Activated CD4-positive, CD25-positive, alpha-beta regulatory T cell treated with anti-CD3 and anti-CD28 coated beads, Interleukin-2, amount 50 U/mL, for 72 hours (primary cell): Measurements from ENCODE around the gene CYP4F11.
"Not testable (repeated sequence)": the region's sequence is repeated elsewhere in the genome, so short reads cannot be mapped to it uniquely, and the experiment has no call there.

Source experiments
- DNase-seq: peaks from one replicate; pipeline ENCODE4 v3.0.0; 2021

The CYP4F11 gene

DNA sequence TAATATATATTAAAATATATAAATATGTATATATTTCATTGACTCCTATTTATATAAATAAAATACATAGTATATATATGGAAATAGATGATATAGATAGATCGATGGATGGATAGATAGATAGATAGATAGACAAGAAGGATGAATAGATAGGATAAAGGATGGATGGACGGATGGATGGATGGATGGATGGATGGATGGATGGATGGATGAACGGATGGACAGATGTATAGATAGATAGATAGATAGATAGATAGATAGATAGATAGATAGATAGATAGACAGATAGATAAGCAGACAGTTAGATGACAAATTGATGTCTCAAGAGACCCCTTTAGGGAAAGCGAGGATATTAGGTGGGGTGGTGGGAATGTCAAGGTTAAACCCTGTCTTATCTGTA is 15.1 kb downstream of the CYP4F11 start:
- no peak for DNase-seq

DNA sequence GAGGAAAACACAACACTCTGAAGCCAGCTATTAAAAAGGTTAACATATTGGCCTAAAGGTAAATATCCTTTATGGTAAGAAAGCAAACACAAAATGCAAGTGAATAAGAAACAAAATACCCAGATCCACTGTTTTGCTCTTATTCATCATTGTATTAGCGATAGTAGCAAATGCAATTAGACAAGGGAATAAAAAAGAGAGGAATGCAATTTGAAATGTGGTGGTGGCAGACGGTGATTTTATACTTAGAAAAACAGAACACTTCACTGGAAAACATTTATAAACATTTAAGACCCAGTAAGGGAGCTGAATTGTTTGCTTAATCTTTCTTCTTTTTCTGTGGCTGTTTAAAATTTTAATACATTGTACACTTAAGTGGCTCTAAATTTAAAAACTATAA is 19.2 kb downstream of the CYP4F11 start:
- no peak for DNase-seq

DNA sequence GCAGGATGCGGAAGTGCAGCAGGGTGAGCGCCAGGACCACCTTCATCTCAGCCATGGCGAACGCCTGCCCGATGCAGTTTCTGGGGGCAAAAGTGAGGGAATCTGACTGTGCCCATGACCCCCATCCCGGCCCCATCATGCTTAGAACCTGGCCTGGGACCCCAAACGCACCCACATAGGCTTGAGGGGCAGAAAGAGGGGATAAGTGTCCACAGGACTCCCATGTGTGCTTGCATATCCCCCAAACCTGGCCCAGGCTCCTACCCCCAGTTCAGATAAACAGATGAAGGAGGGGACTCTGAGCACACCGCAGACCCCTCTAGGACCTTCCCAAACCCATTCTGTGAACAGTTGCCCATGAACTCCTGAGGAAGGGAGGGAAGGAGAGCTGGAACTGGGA is 20.5 kb downstream of the CYP4F11 start:
- DNase-seq, result no peak

DNA sequence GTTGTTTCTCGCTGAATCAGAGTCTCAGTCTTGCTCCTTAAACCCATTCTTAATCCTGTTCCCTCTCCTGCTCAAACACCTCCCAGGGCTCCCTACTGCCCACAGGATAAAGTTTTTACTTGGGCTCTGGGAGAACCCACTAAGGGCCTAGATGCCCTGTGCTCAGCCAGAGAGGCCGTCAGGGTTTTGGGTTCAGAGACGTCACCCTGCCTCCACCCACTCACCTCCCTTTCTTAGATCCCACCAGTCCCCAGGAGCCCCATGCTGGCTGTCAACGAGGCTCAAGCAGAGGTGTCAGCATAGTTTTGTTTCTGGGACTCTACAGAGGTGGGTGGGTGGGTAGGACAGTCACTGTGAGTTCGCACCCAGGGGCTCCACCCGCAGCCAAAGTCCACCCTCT is 20.9 kb downstream of the CYP4F11 start:
- DNase-seq, result no peak

- no peak for DNase-seq
Measured at GRCh38 chr19:15911599-15912235, 22.6 kb downstream of the CYP4F11 start.

DNA sequence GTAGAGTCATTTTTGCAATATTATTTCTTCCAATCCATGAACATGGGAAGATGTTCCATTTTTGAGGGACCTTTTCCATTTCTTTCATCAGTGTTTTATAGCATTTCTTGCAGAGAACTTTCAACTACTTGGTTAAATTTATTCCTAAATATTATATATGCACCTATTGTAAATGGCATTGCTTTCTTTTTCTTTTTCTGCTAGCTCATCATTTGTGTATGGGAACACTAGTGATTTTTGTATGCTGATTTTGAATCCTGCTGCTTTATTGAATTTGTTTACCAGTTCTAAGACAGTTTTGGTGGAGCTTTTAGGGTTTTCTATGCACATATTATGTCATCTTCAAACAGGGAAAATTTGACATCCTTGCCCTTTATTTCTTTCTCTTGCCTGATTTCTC is 29.3 kb downstream of the CYP4F11 start:
- no peak for DNase-seq

DNA sequence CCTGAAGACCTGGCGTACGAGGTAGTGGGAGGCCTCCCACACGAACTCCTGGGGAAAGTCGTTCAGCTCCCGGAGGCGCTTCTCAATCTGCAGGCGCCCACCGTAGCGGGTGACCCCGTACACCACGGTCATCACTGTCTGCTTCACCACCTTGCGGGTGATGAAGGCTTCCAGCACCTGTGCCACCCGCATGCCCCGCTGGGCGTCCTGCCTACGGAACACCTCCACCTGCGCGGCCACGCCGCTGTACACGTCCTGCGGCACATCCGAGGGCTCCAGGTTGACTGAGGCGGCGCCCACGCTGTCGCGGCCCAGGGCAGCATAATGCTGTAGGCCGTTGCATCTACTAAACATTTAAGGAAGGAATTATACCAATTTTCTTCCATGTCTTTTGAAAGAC is 31.4 kb downstream of the CYP4F11 start:
- not testable (repeated sequence) for DNase-seq

DNA sequence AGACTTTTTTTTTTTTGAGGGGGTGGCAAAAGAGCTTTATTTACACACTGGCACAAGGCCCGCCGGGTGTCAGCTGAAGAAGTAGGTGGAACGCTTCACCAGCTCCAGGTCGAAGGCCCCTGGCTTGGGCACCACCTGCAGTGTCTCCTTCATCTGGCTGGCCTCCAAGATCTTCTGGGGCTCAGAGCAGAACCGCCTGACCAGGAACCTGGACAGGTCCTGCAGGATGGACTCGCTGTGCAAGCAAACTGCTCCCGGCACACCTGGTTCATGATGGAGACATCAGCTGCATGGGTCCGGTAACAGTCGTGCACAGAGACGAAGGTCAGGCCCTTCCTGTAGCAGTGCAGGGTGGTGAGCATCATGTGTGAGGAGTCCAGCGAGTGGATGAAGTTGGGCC is 32.1 kb downstream of the CYP4F11 start:
- DNase-seq, result no peak

- no peak for DNase-seq
Measured at GRCh38 chr19:15900504-15900903, 33.8 kb downstream of the CYP4F11 start.

DNA sequence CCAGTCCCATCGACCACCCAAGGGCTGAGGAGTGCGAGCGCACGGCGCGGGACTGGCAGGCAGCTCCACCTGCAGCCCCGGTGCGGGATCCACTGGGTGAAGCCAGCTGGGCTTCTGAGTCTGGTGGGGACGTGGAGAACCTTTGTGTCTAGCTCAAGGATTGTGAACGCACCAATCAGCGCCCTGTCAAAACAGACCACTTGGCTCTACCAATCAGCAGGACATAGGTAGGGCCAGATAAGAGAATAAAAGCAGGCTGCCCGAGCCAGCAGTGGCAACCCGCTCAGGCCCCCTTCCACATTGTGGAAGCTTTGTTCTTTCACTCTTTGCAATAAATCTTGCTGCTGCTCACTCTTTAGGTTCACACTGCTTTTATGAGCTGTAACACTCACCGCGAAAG is 34.3 kb downstream of the CYP4F11 start:
- not testable (repeated sequence) for DNase-seq

GRCh38 chr19:15899561-15899960 is 34.8 kb downstream of the CYP4F11 start:
- not testable (repeated sequence) for DNase-seq

- no peak for DNase-seq
Measured at GRCh38 chr19:15897738-15898276, 36.5 kb downstream of the CYP4F11 start, which contains the start of gene CYP4F2. TSS of gene CYP4F2 (minus strand) at chr19:15898074. CDS start at chr19:15897611, 463 bp downstream.

- DNase-seq, result no peak
Measured at GRCh38 chr19:15897026-15897737, 37.1 kb downstream of the CYP4F11 start.

DNA sequence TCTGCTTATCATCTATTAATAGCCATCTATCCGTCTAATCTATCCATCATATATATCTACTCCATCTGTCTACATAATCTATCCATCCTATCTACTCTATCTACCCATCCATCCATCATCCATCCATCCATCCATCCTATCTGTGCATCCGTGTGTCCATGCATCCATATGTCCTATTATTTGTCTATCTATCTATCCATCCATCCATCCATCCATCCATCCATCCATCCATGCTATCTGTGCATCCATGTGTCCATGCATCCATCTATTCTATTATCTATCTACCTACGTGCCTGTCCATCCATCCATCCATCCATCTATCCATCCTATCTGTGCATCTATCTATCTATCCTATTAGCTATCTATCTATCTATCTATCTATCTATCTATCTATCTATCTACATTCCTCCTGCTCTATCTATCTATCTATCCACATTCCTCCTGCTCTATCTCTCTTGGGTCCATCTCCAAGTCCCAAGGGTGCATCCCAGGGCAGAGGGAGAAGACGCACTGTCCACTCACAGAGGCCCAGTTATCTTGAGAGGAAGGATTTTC is 38.4 kb downstream of the CYP4F11 start:
- no peak for DNase-seq

DNA sequence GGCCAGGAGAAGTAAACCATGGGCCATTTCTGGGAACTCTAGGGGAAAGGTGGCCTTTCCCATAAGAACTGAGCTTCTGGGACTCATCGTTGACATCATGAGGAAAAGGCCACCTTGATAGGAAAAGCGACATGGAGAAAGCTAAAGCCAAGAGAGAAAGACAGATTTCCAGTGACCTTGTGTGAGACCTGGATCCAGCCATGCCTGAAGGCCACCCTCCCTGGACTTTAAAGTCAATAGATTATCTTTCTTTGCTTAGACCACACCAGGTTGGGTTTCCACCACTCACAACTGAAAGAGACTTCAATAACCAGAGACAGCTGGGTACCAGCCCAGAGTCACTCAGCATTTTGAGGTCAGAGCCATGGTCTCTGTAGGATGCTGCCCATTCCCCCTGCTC is 40.0 kb downstream of the CYP4F11 start:
- DNase-seq, result no peak

DNA sequence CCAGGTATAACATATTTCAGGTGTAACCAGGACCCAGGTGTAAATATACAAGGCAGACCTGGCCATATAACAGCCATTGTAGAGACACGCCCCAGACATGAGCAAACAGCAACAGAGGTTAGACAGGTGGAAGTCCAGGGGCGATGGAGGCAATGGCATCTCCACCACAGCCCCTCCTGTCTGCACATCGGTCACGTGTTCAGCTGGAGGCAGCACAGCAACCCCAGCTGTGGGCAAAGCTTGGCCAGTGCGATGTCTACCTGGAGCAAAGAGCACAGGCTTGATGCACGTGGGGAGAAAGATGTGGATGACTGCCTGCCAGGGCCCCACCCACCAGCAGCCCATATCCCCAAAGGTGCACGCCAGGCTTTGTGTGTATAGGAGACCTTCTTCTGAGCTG is 40.9 kb downstream of the CYP4F11 start:
- DNase-seq, result no peak

- no peak for DNase-seq
Measured at GRCh38 chr19:15892012-15892411, 42.3 kb downstream of the CYP4F11 start.

DNA sequence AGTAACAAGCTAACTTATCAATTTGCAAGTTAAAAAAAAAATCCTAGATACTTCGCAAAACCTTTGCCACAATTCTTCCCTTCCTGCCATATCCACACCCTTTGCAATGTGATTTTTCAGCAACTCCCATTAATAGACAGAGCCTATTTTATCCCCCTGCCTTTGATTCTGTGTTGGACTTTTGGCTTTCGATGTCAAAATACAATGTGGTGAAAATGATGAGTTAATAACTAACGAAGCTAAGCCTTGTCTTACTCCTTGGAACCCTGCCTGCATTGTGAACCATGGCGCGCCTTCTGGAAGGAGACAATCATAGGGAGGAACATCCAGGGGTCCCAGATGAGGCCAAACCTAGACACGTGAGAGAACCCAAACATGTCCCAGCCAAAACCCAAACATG is 42.9 kb downstream of the CYP4F11 start:
- no peak for DNase-seq

DNA sequence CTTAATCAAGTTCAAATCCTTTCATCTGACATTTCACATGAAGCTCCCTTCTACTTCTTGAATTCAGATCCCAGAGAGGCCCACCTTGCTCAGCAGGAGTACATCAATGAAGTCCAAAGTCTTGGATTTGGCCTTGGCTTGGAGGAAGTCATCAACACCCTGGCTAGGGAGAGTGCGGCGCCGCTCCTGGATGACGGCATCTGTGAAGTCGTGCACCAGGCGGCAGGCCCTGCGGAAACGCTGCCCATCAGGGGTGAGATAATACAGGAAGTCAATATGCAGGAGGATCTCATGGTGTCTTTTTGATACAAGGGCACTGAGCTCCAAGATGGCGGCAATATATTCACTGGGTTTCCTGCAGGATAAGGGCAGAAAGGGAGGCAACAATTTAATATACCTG is 45.0 kb downstream of the CYP4F11 start:
- DNase-seq, result not testable (repeated sequence)

DNA sequence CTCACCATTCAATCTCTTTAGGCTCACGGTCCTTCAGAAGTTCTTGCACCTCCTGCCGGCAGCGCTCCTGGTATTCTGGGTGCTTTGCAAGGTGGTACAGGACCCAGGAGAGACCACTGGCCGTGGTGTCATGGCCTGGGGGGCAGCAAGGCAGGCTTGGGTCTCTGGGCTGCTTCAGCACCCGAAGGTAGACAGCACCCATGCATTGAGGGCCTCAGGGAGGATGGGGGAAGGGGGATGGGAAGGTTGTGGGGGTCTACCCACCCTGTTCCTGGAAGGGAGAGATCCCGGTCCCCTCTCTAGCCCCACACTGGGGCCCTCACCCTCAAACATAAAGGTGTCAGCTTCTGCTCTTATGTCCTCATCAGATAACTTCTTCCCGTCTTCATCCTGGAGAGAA is 48.4 kb downstream of the CYP4F11 start:
- DNase-seq, result no peak

DNA sequence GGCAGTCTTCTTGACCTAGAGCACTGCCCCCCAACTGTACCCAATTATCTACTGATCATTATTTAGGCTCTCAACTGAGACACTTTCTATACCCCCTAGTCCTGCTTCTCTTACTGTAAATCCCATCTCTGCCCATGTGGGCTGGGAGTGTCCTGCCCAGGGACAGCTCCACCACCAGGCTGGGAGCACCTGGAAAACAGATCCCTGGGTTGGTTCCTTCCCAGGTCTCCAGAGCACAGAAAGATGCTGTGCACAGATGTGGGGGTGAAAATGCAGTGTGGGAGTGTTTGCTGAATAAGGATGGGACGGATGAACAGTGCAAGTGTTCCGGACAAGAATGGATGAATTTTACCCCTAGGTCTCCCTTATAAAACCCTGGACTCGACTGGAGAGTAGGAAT is 49.2 kb downstream of the CYP4F11 start:
- no peak for DNase-seq

- not testable (repeated sequence) for DNase-seq
Measured at GRCh38 chr19:15883329-15883728, 51.0 kb downstream of the CYP4F11 start.

GRCh38 chr19:15874821-15875474 is 59.4 kb downstream of the CYP4F11 start:
- no peak for DNase-seq

DNA sequence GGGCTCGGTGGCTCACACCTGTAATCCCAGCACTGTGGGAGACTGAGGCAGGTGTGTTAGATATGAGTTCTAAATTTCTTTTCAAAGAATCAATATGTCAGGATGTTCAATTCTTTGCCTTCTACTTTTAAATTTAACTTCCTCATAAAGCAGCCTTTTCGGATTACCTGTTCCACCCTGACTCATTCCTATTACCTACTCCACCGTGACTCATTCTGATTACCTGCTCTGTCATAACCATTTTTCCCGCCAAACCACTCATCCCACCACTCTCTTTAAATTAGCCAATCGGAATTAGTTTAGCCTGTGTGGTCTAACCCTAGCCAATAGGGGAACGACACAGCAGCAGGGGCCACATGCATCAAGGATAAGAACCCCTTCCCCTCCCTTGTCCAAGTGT is 60.6 kb downstream of the CYP4F11 start:
- not testable (repeated sequence) for DNase-seq
